Measurements from ENCODE around the gene NOP16.

DNA sequence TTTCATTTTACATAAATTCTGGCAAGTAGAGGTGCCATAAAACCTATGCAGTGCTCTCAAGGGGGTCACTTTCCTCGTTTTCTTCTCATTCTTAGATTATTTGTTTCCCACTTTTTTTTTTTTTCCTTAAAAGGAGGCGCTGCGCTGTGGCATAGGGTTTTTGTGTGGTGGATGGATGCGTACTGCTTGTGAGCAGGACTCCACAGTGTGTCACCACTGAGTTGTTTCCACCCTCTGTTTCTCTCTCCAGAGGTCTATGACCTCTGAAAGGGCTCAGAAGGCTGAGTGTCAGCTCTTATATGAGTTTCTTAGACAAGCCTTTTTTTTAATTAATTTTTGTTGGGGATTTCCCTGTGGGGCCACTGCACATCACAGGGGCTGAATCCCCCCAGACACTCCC lies 41.6 kb upstream of the NOP16 start:
- TF ChIP-seq CTCF (conservative IDR thresholded peaks at IDR 0.05 in 1 of 2, IDR thresholded peaks at IDR 0.05 in 1 of 2; ENCODE audit: low read depth in 1 of 2, low read length in 2 of 2), result no peak
- no peak for TF ChIP-seq EZH2 (IDR thresholded peaks at IDR 0.05; ENCODE audit: low read length, missing control alignments)

Data from fibroblast of lung (primary cell).